NCI-H1092 (cell line): Measurements from ENCODE around the gene SHB.

Experiments
- DNase-seq: peaks from one replicate; lab custom pipeline; 2025; lab: John Stamatoyannopoulos, UW

Gene SHB

GRCh38 chr9:38042626-38043357 lies 26.2 kb downstream of the SHB start:
- DNase-seq: no peak

- no peak for DNase-seq
Observed at GRCh38 chr9:38041564-38042243, 27.3 kb downstream of the SHB start.

GRCh38 chr9:38039907-38040682 lies 28.9 kb downstream of the SHB start:
- DNase-seq: no peak

- no peak for DNase-seq
Observed at GRCh38 chr9:38039090-38039906, 29.7 kb downstream of the SHB start.

- no peak for DNase-seq
Observed at GRCh38 chr9:38038307-38039089, 30.5 kb downstream of the SHB start.

GRCh38 chr9:38037981-38038306 lies 31.1 kb downstream of the SHB start:
- no peak for DNase-seq

- DNase-seq: no peak
Observed at GRCh38 chr9:38036359-38037084, 32.5 kb downstream of the SHB start.

GRCh38 chr9:38035873-38036272 lies 33.2 kb downstream of the SHB start:
- no peak for DNase-seq

GRCh38 chr9:38033941-38034340 lies 35.1 kb downstream of the SHB start:
- DNase-seq: no peak

- DNase-seq: no peak
Observed at GRCh38 chr9:38032266-38033110, 36.5 kb downstream of the SHB start.

- no peak for DNase-seq
Observed at GRCh38 chr9:38031594-38031993, 37.4 kb downstream of the SHB start.

GRCh38 chr9:38030658-38031057 lies 38.4 kb downstream of the SHB start:
- DNase-seq: no peak

- DNase-seq: no peak
Observed at GRCh38 chr9:38029915-38030638, 39.0 kb downstream of the SHB start.

- peak; percentile 60 for DNase-seq
Observed at GRCh38 chr9:38027714-38028113, 41.3 kb downstream of the SHB start.

GRCh38 chr9:38026840-38027527 lies 42.0 kb downstream of the SHB start:
- DNase-seq: no peak

- DNase-seq: peak; percentile 55
Observed at GRCh38 chr9:38026021-38026809, 42.8 kb downstream of the SHB start.

- no peak for DNase-seq
Observed at GRCh38 chr9:38025166-38025565, 43.9 kb downstream of the SHB start.
